NCI-H510A treated with DMSO at 0.1 percent for 48 hours (cell line): Measurements from ENCODE around the gene DUSP7.

Source experiments
- DNase-seq: peaks from one replicate; lab custom pipeline; 2025; lab: John Stamatoyannopoulos, UW

DUSP7 gene

GRCh38 chr3:52056521-52056967 lies at the start of gene DUSP7:
DUSP7 (minus strand) TSS chr3:52056571; CDS start chr3:52056366, 205 bp downstream.
- peak; percentile 29 for DNase-seq

- no peak for DNase-seq
Observed at GRCh38 chr3:52104684-52105640, 48.6 kb upstream of the DUSP7 start.

- no peak for DNase-seq
Observed at GRCh38 chr3:52102934-52103333, 46.6 kb upstream of the DUSP7 start.

GRCh38 chr3:52099001-52099401 lies 42.6 kb upstream of the DUSP7 start:
- DNase-seq, result no peak

GRCh38 chr3:52097851-52098507 lies 41.6 kb upstream of the DUSP7 start:
- DNase-seq, result no peak

GRCh38 chr3:52095990-52096775 lies 39.8 kb upstream of the DUSP7 start:
- DNase-seq, result no peak

- no peak for DNase-seq
Observed at GRCh38 chr3:52094571-52095485, 38.5 kb upstream of the DUSP7 start.

GRCh38 chr3:52093756-52094545 lies 37.6 kb upstream of the DUSP7 start:
- no peak for DNase-seq

GRCh38 chr3:52092891-52093290 lies 36.5 kb upstream of the DUSP7 start:
- DNase-seq, result no peak

- DNase-seq, result no peak
Observed at GRCh38 chr3:52092271-52092660, 35.9 kb upstream of the DUSP7 start.

- no peak for DNase-seq
Observed at GRCh38 chr3:52091586-52092270, 35.4 kb upstream of the DUSP7 start.

- DNase-seq, result no peak
Observed at GRCh38 chr3:52090933-52091468, 34.6 kb upstream of the DUSP7 start.

GRCh38 chr3:52090131-52090932 lies 34.0 kb upstream of the DUSP7 start:
- DNase-seq, result no peak

- no peak for DNase-seq
Observed at GRCh38 chr3:52089691-52090090, 33.3 kb upstream of the DUSP7 start.

- no peak for DNase-seq
Observed at GRCh38 chr3:52088445-52089367, 32.3 kb upstream of the DUSP7 start.

GRCh38 chr3:52087731-52088130 lies 31.4 kb upstream of the DUSP7 start:
- DNase-seq, result no peak

- no peak for DNase-seq
Observed at GRCh38 chr3:52086976-52087663, 30.7 kb upstream of the DUSP7 start.
